ENCODE measurements around the gene ESCO1. TPM values are rescaled to one million over a fixed set of nuclear protein-coding genes. Genes with fewer than 3 reads are reported as not detected.

ESCO1 gene
- total and polyA plus RNA-seq, 2 of the 13 experiments (the other 11 are each of a cell fraction or from before 2014, with no cell fraction given) = 6.3 to 19.4 TPM

DNA sequence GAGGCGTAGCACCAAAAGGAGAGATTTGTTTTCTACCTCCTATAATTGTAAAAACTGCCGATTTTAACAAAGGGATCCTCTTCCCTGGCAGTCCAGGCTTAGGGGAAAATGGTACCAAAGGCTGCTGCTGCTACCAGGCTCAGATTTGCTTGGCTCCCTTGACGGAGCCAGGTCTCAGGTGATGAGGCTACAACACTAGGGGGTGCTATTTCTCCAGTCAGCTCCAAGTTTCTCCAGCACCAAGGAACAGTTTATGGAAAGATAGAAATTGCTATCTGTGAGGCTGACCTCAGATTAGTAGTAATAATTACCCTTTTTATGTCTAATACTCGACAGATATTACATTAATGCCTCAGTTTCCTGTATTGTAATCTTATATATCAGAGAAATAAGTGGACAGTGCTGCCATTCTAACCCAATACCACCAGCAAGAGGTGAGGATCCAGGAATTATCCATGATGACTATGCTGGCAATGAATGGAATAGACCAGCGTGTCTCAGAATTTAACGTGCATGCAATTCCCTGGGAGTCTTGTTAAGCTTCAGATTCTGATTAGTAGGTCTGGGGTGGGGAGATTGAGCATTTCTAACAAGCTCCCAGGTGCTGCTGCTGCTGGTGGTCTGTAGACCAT is 111.3 kb downstream of the ESCO1 start:
- no peak overlapping the region for H3K9ac ChIP-seq (ENCODE audit: insufficient read depth, low read depth, low read length)
- 5% methylated on average over 6 of the region's 6 CpGs for WGBS (ENCODE audit: low lambda C conversion rate)
- BruUV-seq (replicated peaks) = no TSS peak
- no peaks in the 10 kb centered on the region; a peak in 1 of 5 replicates for H3K27me3 ChIP-seq (ENCODE audit: control insufficient read depth in 1 of 2, insufficient read depth in 2 of 2, low read length in 2 of 2)
- no peak overlapping the region for H3K27ac ChIP-seq (ENCODE audit: extremely low read length, insufficient read depth, low read length)
- H3K4me2 ChIP-seq (ENCODE audit: low read depth, low read length) = no peak overlapping the region
- H3K36me3 ChIP-seq (replicated peaks in 1 of 2; ENCODE audit: control insufficient read depth in 1 of 2, insufficient read depth in 2 of 2, low read length in 2 of 2) = no peaks in the 10 kb centered on the region
- H3K9me3 ChIP-seq (ENCODE audit: low read length) = no peaks in the 10 kb centered on the region
- H3K4me1 ChIP-seq (ENCODE audit: insufficient read depth, low read length) = peaks cover 16% of the 10 kb centered on the region
- ChIA-PET POLR2A (interaction anchor here (1.6 kb wide), 1 partner anchor 111 kb away, joined by 6 read pairs; the partner anchor contains the start of gene ESCO1), CTCF (ENCODE audit: low intra/inter-chr PET ratio, low total read pairs) (interaction anchor here (0.7 kb wide), 1 partner anchor 152 kb away, joined by 3 read pairs; no protein-coding TSS in a partner anchor)
- FAIRE-seq (peak; percentile 83), ATAC-seq (peak; percentile 95), DNase-seq (ENCODE audit: low spot score) (peak; percentile 63)
- no peaks in the 10 kb centered on the region for H4K20me1 ChIP-seq (ENCODE audit: insufficient read depth, low read length)
- in situ Hi-C loops (cut with HindIII; ENCODE audit: extremely low pct_ligation_motif_present, low pct_unique_long_range_greater_than_20kb) = no loop called here
- no peaks in the 10 kb centered on the region for H3K79me2 ChIP-seq (ENCODE audit: insufficient read depth, low read length)
- intact Hi-C loops (cut with micrococcal nuclease; ENCODE audit: unreplicated experiment) = loop anchor here (1.0 kb wide), 1 partner anchor 110 kb away; no protein-coding TSS in a partner anchor
- no peak overlapping the region for H2AFZ ChIP-seq (ENCODE audit: low read length)
- no peak overlapping the region for H3K4me3 ChIP-seq (replicated peaks in 1 of 3; ENCODE audit: insufficient read depth in 1 of 3, low read depth in 2 of 3, low read length in 3 of 3)
- TF ChIP-seq RCOR2 (CRISPR knock-in tag; IDR thresholded peaks at IDR 0.05) (no peak), RAD21 (CRISPR knock-in tag; IDR thresholded peaks at IDR 0.05) (peak; percentile 60), MIER3 (CRISPR knock-in tag; IDR thresholded peaks at IDR 0.05; ENCODE audit: borderline replicate concordance) (0 out of 2 replicates have a peak, but pooled peaks have one; percentile 34), MED13 (CRISPR knock-in tag; IDR thresholded peaks at IDR 0.05) (no peak), DMAP1 (CRISPR knock-in tag; IDR thresholded peaks at IDR 0.05) (no peak)
- TF ChIP-seq, protein P1, sequence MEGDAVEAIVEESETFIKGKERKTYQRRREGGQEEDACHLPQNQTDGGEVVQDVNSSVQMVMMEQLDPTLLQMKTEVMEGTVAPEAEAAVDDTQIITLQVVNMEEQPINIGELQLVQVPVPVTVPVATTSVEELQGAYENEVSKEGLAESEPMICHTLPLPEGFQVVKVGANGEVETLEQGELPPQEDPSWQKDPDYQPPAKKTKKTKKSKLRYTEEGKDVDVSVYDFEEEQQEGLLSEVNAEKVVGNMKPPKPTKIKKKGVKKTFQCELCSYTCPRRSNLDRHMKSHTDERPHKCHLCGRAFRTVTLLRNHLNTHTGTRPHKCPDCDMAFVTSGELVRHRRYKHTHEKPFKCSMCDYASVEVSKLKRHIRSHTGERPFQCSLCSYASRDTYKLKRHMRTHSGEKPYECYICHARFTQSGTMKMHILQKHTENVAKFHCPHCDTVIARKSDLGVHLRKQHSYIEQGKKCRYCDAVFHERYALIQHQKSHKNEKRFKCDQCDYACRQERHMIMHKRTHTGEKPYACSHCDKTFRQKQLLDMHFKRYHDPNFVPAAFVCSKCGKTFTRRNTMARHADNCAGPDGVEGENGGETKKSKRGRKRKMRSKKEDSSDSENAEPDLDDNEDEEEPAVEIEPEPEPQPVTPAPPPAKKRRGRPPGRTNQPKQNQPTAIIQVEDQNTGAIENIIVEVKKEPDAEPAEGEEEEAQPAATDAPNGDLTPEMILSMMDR (CRISPR knock-in tag; IDR thresholded peaks at IDR 0.05) = peak; percentile 86
- TF ChIP-seq, protein P2, sequence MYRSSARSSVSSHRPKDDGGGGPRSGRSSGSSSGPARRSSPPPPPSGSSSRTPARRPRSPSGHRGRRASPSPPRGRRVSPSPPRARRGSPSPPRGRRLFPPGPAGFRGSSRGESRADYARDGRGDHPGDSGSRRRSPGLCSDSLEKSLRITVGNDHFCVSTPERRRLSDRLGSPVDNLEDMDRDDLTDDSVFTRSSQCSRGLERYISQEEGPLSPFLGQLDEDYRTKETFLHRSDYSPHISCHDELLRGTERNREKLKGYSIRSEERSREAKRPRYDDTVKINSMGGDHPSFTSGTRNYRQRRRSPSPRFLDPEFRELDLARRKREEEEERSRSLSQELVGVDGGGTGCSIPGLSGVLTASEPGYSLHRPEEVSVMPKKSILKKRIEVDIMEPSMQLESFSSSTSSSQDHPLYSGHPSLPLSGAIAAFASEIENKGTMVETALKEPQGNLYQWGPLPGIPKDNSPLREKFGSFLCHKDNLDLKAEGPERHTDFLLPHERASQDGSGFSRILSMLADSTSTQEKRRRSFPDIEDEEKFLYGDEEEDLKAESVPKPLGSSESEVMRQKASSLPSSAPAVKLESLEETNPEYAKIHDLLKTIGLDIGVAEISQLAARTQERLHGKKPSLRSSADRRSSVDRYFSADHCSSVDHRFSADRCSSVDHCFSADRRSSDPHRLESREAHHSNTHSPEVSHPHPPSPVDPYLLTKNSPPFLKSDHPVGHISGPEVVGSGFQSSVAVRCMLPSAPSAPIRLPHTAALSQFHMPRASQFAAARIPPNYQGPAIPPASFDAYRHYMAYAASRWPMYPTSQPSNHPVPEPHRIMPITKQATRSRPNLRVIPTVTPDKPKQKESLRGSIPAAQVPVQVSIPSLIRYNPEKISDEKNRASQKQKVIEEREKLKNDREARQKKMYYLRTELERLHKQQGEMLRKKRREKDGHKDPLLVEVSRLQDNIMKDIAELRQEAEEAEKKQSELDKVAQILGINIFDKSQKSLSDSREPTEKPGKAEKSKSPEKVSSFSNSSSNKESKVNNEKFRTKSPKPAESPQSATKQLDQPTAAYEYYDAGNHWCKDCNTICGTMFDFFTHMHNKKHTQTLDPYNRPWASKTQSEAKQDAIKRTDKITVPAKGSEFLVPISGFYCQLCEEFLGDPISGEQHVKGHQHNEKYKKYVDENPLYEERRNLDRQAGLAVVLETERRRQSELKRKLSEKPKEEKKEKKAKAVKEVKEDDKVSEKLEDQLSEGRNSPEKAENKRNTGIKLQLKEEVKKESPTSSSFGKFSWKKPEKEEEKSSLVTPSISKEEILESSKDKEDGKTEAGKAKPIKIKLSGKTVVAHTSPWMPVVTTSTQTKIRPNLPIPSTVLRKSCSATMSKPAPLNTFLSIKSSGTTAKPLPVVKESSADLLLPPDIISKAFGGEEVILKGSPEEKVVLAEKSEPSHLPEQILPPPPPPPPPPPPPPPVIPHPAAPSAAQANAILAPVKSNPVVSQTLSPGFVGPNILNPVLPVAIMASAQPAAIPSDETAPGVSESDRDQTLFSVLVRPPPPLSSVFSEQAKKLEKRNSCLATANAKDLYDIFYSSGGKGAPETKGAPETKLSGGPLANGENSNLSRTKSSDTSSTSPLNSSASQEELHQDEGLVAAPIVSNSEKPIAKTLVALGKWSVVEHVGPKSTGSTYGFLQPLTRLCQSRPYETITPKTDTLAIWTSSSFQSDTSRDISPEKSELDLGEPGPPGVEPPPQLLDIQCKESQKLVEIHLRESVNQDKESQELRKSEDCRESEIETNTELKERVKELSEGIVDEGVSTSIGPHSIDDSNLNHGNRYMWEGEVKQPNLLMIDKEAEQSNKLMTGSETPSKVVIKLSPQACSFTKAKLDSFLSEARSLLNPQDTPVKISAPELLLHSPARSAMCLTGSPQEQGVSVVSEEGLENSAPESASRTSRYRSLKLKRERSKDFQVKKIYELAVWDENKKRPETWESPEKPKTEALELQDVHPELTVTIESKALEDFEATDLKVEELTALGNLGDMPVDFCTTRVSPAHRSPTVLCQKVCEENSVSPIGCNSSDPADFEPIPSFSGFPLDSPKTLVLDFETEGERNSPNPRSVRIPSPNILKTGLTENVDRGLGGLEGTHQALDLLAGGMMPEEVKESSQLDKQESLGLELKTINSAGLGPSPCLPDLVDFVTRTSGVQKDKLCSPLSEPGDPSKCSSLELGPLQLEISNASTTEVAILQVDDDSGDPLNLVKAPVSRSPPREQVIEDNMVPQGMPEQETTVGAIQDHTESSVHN (CRISPR knock-in tag; IDR thresholded peaks at IDR 0.05) = no peak
- TF ChIP-seq, protein P3, sequence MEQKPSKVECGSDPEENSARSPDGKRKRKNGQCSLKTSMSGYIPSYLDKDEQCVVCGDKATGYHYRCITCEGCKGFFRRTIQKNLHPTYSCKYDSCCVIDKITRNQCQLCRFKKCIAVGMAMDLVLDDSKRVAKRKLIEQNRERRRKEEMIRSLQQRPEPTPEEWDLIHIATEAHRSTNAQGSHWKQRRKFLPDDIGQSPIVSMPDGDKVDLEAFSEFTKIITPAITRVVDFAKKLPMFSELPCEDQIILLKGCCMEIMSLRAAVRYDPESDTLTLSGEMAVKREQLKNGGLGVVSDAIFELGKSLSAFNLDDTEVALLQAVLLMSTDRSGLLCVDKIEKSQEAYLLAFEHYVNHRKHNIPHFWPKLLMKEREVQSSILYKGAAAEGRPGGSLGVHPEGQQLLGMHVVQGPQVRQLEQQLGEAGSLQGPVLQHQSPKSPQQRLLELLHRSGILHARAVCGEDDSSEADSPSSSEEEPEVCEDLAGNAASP (CRISPR knock-in tag; IDR thresholded peaks at IDR 0.05; ENCODE audit: borderline replicate concordance) = 0 out of 2 replicates have a peak, but pooled peaks have one; percentile 23
- TF ChIP-seq, protein P4, sequence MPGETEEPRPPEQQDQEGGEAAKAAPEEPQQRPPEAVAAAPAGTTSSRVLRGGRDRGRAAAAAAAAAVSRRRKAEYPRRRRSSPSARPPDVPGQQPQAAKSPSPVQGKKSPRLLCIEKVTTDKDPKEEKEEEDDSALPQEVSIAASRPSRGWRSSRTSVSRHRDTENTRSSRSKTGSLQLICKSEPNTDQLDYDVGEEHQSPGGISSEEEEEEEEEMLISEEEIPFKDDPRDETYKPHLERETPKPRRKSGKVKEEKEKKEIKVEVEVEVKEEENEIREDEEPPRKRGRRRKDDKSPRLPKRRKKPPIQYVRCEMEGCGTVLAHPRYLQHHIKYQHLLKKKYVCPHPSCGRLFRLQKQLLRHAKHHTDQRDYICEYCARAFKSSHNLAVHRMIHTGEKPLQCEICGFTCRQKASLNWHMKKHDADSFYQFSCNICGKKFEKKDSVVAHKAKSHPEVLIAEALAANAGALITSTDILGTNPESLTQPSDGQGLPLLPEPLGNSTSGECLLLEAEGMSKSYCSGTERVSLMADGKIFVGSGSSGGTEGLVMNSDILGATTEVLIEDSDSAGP (CRISPR knock-in tag; IDR thresholded peaks at IDR 0.05; ENCODE audit: borderline replicate concordance) = no peak
